ENCODE data around the gene ELK4. TPM values are rescaled to one million over a fixed set of nuclear protein-coding genes. Genes with fewer than 3 reads are reported as not detected.
A peak's percentile ranks its signal among the peaks of the same experiment; 100 is the strongest.

Gene ELK4
- total and polyA plus RNA-seq, 2 donors (not counting 3 experiments of a cell fraction or from before 2014, with no cell fraction given): 8.7 to 107 TPM

DNA sequence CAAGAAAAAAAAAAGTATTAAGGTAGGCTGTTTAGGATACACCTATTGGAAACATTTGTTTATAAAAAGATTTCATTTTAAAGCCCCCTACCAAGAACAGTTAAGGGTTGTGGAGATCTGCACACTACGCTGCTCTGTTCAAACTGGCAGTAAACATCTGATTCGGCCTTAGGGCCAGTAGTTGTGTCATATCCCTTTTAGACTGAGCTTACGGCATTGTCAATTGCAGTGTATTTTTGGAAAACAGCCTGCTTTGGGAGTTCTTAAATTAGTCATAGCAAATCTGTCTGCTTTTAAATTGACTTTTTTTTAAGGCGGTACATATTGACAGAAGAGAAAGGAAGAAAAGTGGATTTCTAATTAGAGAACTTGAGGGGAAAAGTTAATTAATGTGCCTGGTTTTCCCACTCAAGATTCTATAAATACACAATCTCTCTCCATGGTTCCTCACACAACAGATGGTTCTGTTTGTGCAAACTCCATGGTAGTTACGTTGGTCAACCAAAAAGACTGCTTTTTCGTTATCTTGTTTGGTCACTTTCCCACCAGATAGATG, 1.7 kb upstream of the ELK4 start:
- Histone ChIP-seq H3K36me3 (ENCODE audit: control insufficient read depth in 2 of 2, extremely low read depth in 1 of 2, insufficient read depth in 2 of 2, low read length in 2 of 2) (peaks cover 0 to under 1% of the 10 kb centered on the region in 2 experiments), H3K27me3 (ENCODE audit: control insufficient read depth in 2 of 2, insufficient read depth in 2 of 2, low read length in 2 of 2) (no peaks in the 10 kb centered on the region), H3K9me1 (replicated peaks; ENCODE audit: control insufficient read depth, extremely low read depth, insufficient read depth, low read length) (no peaks in the 10 kb centered on the region), H4K20me1 (replicated peaks; ENCODE audit: control insufficient read depth, extremely low read depth, insufficient read depth, low read length) (no peaks in the 10 kb centered on the region), H3K4me1 (ENCODE audit: control insufficient read depth, extremely low read depth, insufficient read depth, low read length) (peaks cover 28% of the 10 kb centered on the region), H3K9me3 (replicated peaks; ENCODE audit: control insufficient read depth, insufficient read depth, low read length) (no peaks in the 10 kb centered on the region), H3K4me2 (ENCODE audit: insufficient read depth, low read length) (peak overlapping the region; percentile 82), H3K4me3 (replicated peaks in 1 of 3; ENCODE audit: insufficient read depth in 1 of 3, low read depth in 1 of 3, low read length in 3 of 3) (no peak overlapping the region), H3K79me2 (ENCODE audit: control insufficient read depth, insufficient read depth, low read length) (peaks cover 26% of the 10 kb centered on the region), H3K9ac (replicated peaks; ENCODE audit: extremely low read depth, insufficient read depth, low read length) (no peak overlapping the region), H2AFZ (ENCODE audit: low read depth, low read length) (no peak overlapping the region), H3K27ac (ENCODE audit: insufficient read depth, low read depth, low read length) (no peak overlapping the region)
- ChIA-PET CTCF (interaction anchor here (0.6 to 6.3 kb wide), 13 partner anchors 16 to 146 kb away, joined by 3 to 294 read pairs (median 10); no protein-coding TSS in a partner anchor), POLR2A (interaction anchor here (0.7 to 1.4 kb wide), 2 partner anchors 40 to 42 kb away, joined by 3 to 7 read pairs; no protein-coding TSS in a partner anchor)
- DNase-seq (ENCODE audit: low read depth, low spot score) (peak; percentile 86), FAIRE-seq (no peak)
- BruUV-seq (replicated peaks): no TSS peak
- dilution Hi-C loops (cut with MboI; ENCODE audit: extremely low pct_ligation_motif_present, low sequenced_read_pairs): no loop called here
- intact Hi-C loops (cut with micrococcal nuclease): loop anchor here (2.0 kb wide), 1 partner anchor 23 kb away; no protein-coding TSS in a partner anchor
- TF ChIP-seq CTCF (IDR thresholded peaks at IDR 0.05; ENCODE audit: extremely low read depth in 1 of 2, insufficient read depth in 1 of 2, low read depth in 1 of 2, low read length in 2 of 2): no peak
- TF ChIP-seq JUN (IDR thresholded peaks at IDR 0.05; ENCODE audit: borderline replicate concordance, insufficient read depth, insufficient read length, low read depth): peak; percentile 19

DNA sequence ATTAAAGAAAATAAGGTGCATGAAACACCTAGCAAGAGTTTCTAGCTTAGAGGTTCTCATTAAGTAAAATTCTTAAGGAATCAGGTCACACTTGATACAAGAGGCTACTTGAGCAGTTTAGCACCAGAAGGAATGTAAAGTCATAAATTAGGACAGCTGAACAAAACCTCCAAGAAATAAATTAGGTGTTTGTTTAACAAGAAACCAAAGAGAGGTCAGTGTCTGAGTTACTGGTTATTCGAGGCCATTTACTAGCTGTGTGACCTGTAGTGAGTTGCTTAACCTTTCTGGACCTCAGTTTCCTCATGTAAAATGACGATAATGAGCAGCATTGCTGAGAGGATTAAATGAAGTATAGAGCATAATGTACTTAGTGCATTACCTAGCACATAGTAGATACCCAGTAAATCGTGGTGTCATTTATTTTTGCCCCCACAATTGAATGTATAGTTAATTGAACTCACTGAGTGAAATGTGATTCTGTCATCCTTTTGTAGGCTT, 908 bp upstream of the ELK4 start:
- peak overlapping the region; percentile 82 for H3K27ac ChIP-seq (ENCODE audit: insufficient read depth, low read depth, low read length)
- H2AFZ ChIP-seq (ENCODE audit: low read depth, low read length): no peak overlapping the region
- dilution Hi-C loops (cut with MboI; ENCODE audit: extremely low pct_ligation_motif_present, low sequenced_read_pairs): no loop called here

More for the DNA sequence above, 908 bp upstream of the ELK4 start:
- Histone ChIP-seq H3K9me3 (replicated peaks; ENCODE audit: control insufficient read depth, insufficient read depth, low read length) (no peaks in the 10 kb centered on the region), H3K27me3 (ENCODE audit: control insufficient read depth in 2 of 2, insufficient read depth in 2 of 2, low read length in 2 of 2) (no peaks in the 10 kb centered on the region), H3K4me2 (ENCODE audit: insufficient read depth, low read length) (peak overlapping the region; percentile 82), H3K9me1 (replicated peaks; ENCODE audit: control insufficient read depth, extremely low read depth, insufficient read depth, low read length) (no peaks in the 10 kb centered on the region), H3K9ac (replicated peaks; ENCODE audit: extremely low read depth, insufficient read depth, low read length) (peak overlapping the region; percentile 96), H4K20me1 (replicated peaks; ENCODE audit: control insufficient read depth, extremely low read depth, insufficient read depth, low read length) (no peaks in the 10 kb centered on the region), H3K36me3 (ENCODE audit: control insufficient read depth in 2 of 2, extremely low read depth in 1 of 2, insufficient read depth in 2 of 2, low read length in 2 of 2) (peaks cover 0 to 3% of the 10 kb centered on the region in 2 experiments), H3K79me2 (ENCODE audit: control insufficient read depth, insufficient read depth, low read length) (peaks cover 34% of the 10 kb centered on the region), H3K4me1 (ENCODE audit: control insufficient read depth, extremely low read depth, insufficient read depth, low read length) (peaks cover 29% of the 10 kb centered on the region), H3K4me3 (replicated peaks in 1 of 3; ENCODE audit: insufficient read depth in 1 of 3, low read depth in 1 of 3, low read length in 3 of 3) (peak overlapping the region in 1 of 3 experiments; percentile 64)
- BruUV-seq (replicated peaks): no TSS peak
- CTCF ChIA-PET: interaction anchor here (0.9 to 6.3 kb wide), 21 partner anchors 9 to 145 kb away, joined by 3 to 294 read pairs (median 5); no protein-coding TSS in a partner anchor
- no peak for FAIRE-seq
- POLR2A ChIA-PET: interaction anchor here (0.7 to 1.8 kb wide), 8 partner anchors 9 to 104 kb away, joined by 3 to 9 read pairs (median 5); no protein-coding TSS in a partner anchor
- DNase-seq (ENCODE audit: low read depth, low spot score): peak; percentile 48
- intact Hi-C loops (cut with micrococcal nuclease): loop anchor here (1.0 to 2.0 kb wide), 6 partner anchors 22 to 104 kb away; no protein-coding TSS in a partner anchor
- TF ChIP-seq CTCF (IDR thresholded peaks at IDR 0.05; ENCODE audit: extremely low read depth in 1 of 2, insufficient read depth in 1 of 2, low read depth in 1 of 2, low read length in 2 of 2): no peak
- no peak for TF ChIP-seq JUN (IDR thresholded peaks at IDR 0.05; ENCODE audit: borderline replicate concordance, insufficient read depth, insufficient read length, low read depth)
- no peak for TF ChIP-seq EZH2 (IDR thresholded peaks at IDR 0.05; ENCODE audit: borderline replicate concordance, low read depth, low read length, severe bottlenecking)
- no peak for TF ChIP-seq MYC (IDR thresholded peaks at IDR 0.05; ENCODE audit: low read depth, low read length)
- TF ChIP-seq MAX (IDR thresholded peaks at IDR 0.05; ENCODE audit: insufficient read depth, insufficient read length): no peak
- TF ChIP-seq FOS (IDR thresholded peaks at IDR 0.05; ENCODE audit: borderline replicate concordance, insufficient read depth, low read length): no peak
- no peak for TF ChIP-seq GATA2 (IDR thresholded peaks at IDR 0.05; ENCODE audit: insufficient read depth, insufficient read length, low read depth, low read length)
- TF ChIP-seq POLR2AphosphoS5 (IDR thresholded peaks at IDR 0.05; ENCODE audit: insufficient read depth, low read depth, low read length): no peak
- no peak for TF ChIP-seq POLR2A (IDR thresholded peaks at IDR 0.05; ENCODE audit: low read depth, low read length)
